GM18867 (cell line): ENCODE measurements around the gene CAMTA1.

Experiments used
- ATAC-seq: cut with Tn5 transposase; IDR thresholded peaks from one replicate; pipeline ENCODE4 v1.9.1; 2021; ENCODE audit warnings: mild to moderate bottlenecking, moderate library complexity; ENCODE audit not compliant: unreplicated experiment

The CAMTA1 gene

DNA sequence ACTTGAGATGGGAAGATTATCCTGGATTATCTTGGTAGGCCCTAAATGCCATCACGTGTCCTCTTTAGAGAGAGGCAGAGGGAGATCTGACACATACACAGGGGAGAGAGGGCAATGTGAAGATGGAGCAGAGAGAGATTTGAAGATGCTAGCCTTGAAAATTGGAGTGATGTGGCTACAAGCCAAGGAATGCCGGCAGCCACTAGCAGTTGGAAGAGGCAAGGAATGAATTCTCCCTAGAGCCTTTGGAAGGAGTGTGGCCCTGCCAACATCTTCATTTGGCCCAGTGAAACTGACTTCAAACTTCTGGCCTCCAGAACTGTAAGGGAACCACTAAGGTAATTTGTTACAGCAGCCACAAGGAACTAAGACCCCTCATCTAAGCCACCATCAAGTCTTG, 8.9 kb upstream of the CAMTA1 start:
- no peak for ATAC-seq

DNA sequence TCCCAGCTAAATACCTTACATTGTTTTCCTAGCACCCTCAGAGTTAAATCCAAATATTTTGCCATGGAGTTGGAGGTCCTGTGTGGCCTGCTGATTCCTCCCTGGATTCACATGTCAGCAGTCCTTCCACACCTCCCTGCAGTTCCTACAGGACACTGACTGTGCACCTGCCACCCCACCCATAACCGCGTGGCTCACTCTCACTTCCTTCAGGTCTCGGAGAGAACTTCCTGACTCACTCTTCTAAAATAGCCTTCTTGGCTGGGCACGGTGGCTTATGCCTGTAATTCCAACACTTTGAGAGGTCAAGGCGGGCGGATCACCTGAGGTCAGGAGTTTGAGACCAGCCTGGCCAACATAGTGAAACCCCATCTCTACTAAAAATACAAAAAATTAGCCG, 8.4 kb upstream of the CAMTA1 start:
- ATAC-seq = no peak

DNA sequence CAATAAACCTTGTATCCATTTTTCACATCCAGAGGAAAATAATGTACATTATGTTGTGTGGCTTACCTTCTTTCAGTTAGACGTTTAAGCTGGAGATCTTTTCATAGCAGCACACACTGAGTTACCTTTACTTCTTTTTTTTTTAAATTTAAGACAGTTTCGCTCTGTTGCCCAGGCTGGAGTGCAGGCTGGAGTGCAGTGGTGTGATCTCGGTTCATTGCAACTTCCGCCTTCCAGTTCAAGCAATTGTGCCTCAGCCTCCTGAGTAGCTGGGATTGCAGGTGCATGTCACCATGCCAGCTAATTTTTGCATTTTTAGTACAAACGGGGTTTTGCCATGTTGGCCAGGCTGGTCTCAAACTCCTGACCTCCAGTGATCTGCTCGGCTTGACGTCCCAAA, 7.4 kb upstream of the CAMTA1 start:
- ATAC-seq = no peak

DNA sequence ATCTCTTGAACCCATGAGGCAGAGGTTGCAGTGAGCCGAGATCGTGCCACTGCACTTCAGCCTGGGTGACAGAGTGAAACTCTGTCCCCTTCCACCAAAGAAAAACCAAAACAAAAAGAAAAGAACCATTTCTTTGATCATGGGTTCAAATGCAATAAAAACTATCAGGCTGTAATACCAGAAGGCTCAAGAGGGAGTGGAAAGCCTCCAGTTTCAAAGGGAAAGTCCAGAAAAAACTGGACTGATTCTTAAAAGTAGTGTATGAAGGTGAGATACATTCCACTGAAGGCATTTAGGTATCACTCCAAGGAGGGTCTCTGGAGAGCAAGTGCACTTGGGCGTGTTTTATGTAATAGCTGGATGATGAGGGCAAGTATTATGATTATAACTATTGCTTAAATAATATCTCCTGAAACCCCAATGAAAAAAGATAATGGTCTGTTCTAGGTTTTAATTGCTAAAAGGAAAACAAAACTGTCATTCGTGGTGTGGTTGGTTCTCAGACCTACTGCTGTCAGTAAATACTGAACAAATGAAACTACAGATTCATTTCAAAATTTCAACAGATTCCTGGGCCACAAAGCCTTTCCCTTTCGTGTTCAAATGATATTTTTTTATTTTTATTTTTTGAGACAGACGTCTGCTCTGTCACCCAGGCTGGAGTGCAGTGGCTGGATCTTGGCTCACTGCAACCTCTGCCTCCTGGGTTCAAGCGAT, 6.0 kb upstream of the CAMTA1 start:
- no peak for ATAC-seq

DNA sequence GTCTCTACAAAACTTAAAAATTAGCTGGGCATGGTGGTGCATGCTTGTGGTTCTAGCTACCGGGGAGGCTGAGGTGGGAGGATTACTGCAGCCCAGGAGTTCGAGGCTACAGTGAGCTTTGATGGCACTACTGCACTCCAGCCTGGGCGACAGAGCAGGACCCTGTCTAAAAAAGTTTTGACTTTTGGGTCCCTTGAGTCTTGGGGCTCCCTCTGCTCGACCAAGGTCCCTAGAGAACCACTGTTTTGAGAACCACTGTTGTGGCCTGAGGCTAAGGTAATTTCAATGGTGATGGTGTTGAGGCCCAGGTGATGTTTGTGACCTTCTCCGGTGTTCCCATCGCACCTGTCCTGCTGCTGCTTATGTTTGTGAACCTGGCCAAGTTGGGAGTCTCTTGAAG, 3.1 kb upstream of the CAMTA1 start:
- ATAC-seq = no peak

DNA sequence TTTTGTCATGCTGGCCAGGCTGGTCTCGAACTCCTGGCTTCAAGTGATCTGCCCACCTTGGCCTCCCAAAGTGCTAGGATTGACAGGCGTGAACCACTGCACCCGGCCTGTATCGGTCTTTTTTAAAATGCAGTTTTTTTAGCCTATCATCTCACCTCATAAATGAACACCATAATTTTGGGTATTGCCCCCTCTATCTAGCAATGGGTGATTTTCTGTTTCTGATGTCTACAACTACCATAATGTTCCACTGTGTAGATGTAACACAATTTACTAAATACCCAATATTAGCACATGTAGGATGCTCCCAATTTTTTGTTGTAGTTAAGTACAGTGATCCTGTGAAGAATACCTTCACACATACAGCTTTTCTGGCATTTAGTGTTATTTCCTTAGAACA, 2.0 kb upstream of the CAMTA1 start:
- no peak for ATAC-seq

DNA sequence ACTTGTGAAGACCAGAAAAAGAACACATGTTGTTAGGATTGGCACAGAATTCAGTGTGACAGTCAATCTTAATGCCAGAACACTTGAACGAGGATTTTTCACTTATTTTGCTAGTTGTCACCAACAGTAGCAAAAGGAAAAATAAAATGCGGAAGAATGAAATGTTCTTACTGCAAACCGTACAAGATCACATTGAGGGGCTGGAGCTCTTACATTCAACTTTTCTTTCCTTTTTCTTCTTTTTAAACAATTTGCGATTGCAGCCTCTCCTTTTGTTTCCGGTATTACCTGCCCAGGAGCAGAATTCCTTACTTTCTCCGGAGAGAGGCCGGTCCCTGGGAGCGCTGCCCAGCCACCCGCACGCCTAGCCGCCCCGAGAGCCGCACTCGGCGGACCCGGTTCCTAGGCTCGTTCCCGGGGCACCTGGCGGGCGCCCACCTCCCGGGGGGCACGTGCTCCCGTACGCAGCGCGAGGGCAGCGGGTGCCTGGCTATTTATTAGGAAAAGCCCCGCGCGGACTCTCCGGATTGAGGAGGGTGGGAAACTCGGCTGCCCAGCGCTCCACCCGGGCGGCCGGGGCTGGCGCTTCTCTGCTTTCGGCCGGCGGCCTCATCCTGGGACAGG, 1.2 kb upstream of the CAMTA1 start:
- ATAC-seq = peak; percentile 4

DNA sequence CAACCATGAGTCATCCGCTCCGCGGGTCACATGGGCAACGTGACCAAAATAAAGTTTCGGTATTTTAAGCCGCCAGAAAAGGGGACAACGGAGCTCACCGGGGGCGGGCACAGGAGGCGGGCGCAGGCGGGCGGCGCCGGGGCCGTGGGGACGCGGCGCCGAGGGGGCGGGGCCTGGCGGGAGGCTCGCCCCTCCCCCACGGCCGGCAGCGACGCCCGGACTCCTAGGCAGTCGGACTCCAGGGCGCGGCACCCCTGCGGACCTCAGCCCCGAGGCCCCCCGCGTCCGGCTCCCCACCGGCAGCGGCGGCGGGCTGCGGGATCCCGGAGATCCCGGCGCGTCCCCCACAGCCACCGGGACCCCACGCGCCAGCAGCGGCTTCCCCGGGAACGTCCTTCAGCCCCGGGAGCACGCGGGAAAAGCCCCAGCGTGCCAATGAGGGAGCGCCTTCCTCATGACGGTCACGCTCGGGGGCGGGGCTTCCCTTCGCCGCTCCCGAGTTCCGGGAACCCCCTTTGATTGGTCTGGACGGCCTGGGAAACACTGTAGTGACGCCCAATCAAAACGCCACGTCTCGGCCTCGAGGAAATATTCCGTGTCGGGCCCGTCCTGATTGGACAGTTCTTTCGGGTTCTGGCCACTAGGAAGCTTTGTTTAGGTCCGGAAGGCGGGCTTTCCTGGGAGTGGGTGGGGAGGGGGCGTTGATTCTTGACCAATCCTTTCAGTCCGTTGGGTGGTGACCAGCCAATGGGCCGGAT, 515 bp upstream of the CAMTA1 start:
- ATAC-seq = peak; percentile 74

DNA sequence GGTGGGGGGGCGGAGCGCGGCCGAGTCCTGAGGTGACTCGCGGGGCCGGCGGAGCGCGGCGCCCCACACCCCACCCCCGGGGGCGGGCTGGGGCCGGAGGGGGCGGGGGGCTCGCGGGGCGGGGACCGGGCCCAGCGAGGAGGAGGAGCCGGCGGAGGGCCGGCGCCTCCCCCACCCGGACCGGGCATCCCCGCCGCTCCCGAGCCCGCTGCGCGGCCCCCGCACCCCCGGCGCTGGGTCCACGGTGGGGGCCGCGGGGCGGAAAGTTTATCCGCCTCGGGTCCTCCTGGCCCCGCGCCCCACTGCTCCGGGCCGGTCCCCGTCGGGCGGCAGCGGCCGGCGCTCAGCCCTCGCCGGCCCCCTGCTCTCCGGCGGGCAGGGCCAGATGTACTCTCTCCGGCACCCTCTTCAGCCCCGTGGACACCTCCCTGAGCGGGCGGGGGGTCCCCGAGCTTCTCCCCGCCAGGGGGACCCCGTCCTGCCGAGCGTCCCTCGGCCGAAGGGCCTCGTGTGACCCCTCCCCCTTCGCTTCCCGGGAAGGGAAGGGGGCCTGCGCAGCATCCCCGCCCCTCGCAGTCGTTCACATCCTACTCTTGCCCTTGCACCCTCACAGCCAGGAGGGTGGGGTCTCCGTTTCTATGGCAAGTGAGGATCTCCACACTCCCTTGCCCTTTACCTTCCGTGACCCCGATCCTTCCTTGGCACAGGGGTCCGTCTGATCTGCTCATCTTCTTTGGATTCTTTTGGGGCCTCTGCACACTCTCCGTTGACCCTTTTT, 663 bp downstream of the CAMTA1 start:
- ATAC-seq = peak; percentile 16

DNA sequence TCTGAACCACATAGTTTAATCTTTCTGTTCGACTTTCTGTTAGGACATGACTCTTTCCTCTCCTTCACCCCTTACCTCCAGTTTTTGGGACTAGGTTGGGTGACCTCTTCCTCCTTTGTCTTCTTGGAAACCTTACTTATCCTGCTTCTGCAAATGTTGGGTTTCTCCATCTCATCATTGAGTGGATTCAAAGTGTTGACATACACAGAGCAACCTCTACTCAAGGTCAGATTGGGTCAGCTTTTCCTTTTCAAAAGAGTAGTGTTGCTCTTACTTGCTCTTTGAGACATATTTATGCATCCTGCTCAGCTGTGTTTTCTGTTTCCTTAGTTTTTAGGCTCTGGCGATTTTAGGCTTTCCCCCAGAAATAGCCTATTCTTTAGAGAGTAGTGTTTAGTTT, 3.7 kb downstream of the CAMTA1 start:
- ATAC-seq = no peak

DNA sequence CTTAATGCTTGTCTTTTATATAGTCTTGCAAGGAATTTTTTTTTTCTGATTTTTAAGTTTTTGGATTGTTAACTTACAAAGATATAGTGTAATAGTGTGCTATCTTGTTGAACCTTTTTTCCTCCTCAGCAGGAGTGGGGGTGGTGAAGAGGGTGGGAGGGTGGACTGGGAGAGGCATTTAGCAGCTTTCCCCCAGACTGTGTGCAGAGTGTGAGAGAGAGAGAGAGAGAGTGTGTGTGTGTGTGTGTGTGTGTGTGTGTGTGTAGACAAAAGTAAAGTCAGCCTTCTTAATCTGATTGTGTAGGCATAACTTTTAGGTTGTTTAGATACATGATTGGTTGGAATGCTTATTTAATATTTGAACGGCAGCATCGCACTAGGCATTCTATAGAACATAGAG, 4.9 kb downstream of the CAMTA1 start:
- no peak for ATAC-seq

DNA sequence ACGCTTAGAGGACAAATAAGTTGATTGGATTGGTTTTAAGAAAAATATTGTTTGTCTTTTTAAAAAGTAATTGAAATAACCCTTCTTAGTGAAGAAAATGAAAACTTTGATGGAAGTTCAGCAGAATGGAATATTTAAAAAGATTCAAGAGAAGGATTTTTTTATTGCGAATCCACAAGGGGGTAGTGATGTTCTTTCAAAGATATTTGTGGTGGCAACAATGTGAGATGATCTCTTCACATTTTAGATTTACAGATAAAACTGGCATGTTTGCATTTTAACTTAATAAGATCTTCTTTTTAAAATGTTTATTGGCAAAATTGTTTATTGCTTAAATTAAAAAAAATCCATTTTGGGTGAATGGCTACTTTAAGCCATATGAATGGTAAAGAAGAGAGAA, 8.9 kb downstream of the CAMTA1 start:
- ATAC-seq = no peak

DNA sequence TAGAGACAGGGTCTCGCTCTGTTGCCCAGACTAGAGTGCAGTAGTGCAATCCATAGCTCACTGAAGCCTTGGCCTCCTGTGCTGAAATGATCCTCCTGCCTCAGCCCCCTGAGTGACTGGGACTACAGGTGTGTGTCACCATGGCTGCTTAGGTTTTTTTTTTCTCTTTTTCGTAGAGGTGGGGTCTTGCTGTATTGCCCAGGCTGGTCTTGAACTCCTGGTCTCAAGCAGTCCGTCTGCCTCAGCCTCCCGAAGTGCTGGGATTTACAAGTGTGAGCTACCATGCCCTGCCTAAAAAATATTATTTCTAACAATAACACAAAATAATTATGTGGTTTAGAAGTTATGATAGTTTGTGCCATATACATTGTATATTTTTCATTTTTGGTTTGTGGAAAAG, 9.9 kb downstream of the CAMTA1 start:
- no peak for ATAC-seq

DNA sequence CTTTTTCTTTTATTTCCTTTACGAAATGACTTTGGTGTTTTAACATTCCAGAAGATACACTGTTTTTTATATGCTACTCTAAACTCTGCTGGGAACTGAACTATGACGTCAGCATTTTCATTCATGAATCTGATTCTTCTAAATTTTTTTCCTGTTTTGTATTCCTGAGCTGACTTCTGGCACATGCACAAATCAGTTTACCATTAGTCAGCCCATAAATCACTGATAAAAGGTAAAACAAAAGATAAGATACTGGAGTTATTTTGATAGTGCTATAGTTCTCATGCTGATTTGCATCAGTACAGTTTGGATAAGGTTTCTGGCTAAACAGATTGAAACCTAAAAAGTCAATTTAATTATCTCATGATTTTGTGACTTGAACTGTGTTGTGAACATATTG, 10.4 kb downstream of the CAMTA1 start:
- no peak for ATAC-seq

DNA sequence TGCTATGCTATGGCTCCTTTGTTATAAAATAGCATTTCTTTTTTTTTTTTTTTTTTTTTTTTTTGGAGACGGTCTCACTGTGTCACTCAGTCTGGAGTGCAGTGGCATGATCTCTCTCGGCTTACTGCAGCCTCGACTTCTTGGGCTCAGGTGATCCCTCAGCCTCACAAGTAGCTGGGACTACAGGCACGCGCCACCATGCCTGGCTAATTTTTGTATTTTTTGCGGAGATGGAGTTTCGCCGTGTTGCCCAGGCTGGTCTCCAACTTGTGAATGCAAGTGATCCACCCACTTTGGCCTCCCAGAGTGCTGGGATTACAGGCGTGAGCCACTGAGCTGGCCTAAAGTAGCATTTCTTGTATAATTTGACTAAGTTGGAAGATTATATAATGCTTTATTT, 10.8 kb downstream of the CAMTA1 start:
- no peak for ATAC-seq

DNA sequence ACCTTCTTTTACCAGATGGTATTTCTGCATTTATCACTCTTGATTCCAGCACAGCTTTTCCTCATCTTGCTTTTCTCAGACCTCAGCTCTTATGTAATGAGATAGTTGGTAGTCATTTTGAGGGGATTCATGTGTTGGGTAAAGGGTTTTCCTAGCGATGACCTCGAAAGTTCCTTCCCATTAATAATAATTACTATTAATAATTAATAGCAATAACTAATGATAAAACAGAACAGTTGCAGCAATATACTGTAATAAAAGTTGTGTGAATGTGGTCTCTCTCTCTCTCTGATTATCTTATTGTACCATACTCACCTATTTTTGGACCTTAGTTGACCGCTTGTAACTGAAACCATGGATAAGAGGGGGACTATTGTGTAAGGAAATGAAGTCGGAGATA, 14.2 kb downstream of the CAMTA1 start:
- ATAC-seq = no peak

DNA sequence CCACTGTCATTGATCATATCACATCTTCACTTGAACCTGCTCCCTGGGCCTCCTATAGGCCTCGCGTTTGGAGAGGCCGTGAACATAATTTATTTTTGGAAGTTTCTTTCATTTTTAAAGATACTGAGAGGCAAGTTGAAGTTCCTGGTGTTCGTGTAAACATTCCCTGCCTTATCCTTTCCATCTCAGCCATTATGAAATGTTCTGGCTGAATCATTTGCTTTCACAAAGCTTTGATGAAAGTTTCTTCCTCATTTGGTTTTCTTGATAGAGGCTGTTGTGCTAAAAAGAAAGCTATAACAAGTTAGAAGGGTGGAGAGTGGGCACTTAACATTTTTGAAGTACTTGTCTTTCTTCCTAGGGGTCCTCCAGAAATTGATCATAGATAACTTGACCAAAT, 15.5 kb downstream of the CAMTA1 start:
- ATAC-seq = no peak

DNA sequence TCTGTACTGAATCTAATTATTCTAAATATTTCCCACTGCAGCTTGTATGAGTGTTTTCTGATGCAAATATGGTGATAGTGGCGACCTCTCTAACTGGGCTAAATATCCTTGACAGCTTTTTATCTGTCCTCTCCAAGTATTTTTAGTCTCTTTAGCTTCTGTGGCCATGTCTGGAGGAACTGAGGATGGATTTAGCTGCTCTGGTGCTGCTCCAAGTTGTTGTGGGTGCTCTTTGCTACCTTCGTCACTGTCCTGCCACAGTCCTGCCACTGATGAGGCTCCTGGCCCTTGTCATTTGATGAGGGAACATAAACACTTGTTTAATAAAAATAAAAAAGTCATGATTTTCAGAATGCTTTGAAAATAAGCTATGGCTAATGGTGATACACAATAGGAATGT, 15.9 kb downstream of the CAMTA1 start:
- ATAC-seq = no peak

DNA sequence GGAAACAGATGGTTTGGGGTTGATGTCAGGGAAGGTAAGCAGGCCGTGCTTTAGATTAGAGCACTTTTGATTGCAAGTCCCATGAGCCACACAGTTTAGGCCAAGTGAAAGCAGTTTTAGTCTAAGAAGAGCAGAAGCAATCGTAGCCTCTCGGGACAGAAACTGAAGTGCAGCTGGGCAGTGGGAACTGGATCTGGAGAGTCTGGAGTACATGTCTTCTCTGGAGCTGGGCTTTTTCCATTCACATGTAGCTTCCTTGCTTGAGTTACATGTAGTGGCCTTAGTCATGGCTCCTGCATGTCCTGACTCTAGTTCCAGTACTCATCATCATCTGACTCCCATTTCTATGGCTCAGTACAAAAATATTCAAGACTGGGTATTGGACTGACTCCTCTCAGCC, 16.7 kb downstream of the CAMTA1 start:
- no peak for ATAC-seq

DNA sequence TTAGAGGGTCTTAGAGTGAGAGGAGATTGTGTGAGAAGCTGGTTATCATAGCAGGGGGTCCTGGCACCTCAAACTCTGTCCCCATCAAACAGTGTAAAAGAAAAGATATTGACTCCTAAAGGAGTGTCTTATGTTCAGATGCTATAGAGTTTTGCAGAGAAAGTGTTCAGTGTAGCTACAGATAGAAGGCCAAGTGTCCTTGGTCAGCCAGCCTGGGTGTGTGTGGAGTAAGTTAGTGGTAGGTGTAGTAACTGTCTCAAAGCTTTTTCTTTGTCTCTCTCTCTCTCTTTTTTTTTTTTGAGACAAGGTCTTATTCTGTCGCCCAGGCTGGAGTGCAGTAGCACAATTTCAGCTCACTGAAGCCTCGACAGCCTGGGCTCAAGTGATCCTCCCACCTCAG, 17.2 kb downstream of the CAMTA1 start:
- ATAC-seq = no peak

DNA sequence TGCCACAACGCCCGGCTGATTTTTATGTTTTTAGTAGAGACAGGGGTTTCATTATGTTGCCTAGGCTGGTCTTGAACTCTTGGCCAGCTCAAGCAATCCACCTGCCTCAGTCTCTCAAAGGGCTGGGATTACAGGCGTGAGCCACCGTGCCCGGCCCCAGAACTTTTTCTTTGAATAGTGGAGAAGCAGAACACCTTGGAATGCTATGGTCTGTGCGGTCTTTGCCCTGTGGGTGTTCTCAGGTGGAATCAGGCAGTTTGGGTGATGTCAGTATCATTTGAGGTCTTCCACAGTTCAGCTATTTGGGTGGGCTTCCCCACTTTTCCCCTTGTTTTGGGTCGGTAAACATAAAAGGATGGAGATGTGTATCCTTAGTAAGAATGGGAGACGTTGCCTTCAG, 17.6 kb downstream of the CAMTA1 start:
- ATAC-seq = no peak

DNA sequence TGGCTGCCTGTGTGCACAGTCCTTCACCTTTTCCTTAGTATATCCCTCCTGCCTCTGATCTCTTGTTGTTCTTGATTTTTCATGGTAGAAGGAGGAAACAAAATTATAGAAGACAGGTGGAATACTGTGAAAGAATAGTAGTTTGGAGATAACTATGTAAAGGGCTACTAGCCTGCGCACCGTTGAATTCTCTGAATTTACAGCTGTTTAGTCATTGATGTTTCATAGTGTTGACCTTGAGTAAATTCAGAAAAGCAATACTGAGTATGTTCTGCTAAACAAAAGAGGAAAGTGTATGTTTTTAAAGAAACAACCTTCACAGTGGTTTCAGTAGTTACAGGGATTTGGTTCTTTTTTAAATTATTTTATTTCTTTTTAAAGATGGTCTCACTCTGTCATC, 18.1 kb downstream of the CAMTA1 start:
- no peak for ATAC-seq
